Prostate gland (tissue), 2 donors: ENCODE data around the gene KIAA0232.

Experiments used
- POLR2A ChIP-seq: fragments of 450-650 bp; IDR thresholded peaks from one replicate; pipeline ENCODE4 v1.6.1; 2016; ENCODE audit warnings: antibody characterized with exemption, mild to moderate bottlenecking
- POLR2AphosphoS5 ChIP-seq: sonication (generic); formaldehyde crosslinking; IDR thresholded peaks from one replicate; pipeline ENCODE4 v1.6.1; 2017; ENCODE audit warnings: antibody characterized with exemption
- TF ChIP-seq, protein P1 (sequence below), 4 experiments: fragments of 200-600 bp in 2 of 4; fragments of 450-650 bp in 2 of 4; sonication (generic) in 2 of 4; IDR thresholded peaks; 1 replicate in 3 of 4; 2 replicates in 1 of 4; pipeline ENCODE4 v1.5.1; 2016 to 2019; ENCODE audit warnings: antibody characterized with exemption in 4 of 4, mild to moderate bottlenecking in 2 of 4, moderate library complexity in 2 of 4

DNA sequence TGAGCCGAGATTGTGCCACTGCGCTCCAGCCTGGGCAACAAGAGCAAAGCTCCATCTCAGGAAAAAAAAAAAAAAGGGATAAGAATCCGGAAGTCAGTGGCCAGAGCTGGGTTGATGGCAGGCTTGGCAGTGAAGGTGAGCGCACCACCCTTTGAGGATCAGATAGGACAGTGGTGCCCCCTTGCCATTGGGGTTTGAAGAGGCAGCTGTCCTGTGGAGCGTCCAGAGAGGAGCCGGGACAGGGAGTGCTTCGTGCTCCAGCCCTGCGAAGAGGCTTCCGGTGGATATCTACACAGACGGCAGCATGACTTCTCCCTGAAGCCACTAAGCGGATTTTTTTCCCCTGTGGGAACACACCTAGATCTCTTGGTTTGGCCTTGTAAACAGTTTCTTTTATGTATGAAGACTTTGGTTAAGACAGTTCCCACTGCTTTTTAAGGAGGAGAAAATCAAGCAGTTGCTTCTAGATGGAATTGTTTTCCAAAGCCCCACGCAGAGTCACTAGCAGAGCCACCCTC lies 133.6 kb downstream of the KIAA0232 start:
- TF ChIP-seq POLR2AphosphoS5: no peak
- TF ChIP-seq, protein P1, sequence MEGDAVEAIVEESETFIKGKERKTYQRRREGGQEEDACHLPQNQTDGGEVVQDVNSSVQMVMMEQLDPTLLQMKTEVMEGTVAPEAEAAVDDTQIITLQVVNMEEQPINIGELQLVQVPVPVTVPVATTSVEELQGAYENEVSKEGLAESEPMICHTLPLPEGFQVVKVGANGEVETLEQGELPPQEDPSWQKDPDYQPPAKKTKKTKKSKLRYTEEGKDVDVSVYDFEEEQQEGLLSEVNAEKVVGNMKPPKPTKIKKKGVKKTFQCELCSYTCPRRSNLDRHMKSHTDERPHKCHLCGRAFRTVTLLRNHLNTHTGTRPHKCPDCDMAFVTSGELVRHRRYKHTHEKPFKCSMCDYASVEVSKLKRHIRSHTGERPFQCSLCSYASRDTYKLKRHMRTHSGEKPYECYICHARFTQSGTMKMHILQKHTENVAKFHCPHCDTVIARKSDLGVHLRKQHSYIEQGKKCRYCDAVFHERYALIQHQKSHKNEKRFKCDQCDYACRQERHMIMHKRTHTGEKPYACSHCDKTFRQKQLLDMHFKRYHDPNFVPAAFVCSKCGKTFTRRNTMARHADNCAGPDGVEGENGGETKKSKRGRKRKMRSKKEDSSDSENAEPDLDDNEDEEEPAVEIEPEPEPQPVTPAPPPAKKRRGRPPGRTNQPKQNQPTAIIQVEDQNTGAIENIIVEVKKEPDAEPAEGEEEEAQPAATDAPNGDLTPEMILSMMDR (IDR thresholded peaks at IDR 0.05): no peak
- no peak for TF ChIP-seq POLR2A
